Measurements from ENCODE around the gene HPCAL1. TPM values are rescaled to one million over a fixed set of nuclear protein-coding genes. Genes with fewer than 3 reads are reported as not detected.
A peak's percentile ranks its signal among the peaks of the same experiment; 100 is the strongest.

HPCAL1 gene
- total and polyA plus RNA-seq, 2 of the 4 experiments (the other 2 are of a cell fraction) = 8.2 to 33.7 TPM

DNA sequence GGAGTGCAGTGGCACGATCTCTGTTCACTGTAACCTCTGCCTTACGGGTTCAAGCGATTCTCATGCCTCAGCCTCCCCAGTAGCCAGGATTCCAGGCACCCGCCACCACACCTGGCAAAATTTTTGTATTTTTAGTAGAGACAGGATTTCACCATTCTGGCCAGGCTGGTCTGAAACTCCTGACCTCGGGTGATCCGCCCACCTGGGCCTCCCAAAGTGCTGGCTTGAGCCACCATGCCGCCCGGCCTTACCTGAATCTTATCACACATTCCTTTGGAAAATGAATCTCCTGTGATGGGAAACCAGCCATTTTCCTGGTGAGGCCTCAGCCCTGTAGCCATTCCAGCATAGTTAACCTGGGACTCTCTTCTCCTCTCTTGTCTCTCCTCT, 57.8 kb downstream of the HPCAL1 start:
- no TSS peak for BruUV-seq (replicated peaks)
- TF ChIP-seq, protein P1, sequence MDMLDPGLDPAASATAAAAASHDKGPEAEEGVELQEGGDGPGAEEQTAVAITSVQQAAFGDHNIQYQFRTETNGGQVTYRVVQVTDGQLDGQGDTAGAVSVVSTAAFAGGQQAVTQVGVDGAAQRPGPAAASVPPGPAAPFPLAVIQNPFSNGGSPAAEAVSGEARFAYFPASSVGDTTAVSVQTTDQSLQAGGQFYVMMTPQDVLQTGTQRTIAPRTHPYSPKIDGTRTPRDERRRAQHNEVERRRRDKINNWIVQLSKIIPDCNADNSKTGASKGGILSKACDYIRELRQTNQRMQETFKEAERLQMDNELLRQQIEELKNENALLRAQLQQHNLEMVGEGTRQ (IDR thresholded peaks at IDR 0.05; ENCODE audit: low read depth, low read length) = no peak
- TF ChIP-seq, protein P2, sequence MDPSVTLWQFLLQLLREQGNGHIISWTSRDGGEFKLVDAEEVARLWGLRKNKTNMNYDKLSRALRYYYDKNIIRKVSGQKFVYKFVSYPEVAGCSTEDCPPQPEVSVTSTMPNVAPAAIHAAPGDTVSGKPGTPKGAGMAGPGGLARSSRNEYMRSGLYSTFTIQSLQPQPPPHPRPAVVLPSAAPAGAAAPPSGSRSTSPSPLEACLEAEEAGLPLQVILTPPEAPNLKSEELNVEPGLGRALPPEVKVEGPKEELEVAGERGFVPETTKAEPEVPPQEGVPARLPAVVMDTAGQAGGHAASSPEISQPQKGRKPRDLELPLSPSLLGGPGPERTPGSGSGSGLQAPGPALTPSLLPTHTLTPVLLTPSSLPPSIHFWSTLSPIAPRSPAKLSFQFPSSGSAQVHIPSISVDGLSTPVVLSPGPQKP (IDR thresholded peaks at IDR 0.05; ENCODE audit: borderline replicate concordance, low read depth, low read length) = no peak
- no peak for TF ChIP-seq MXI1 (IDR thresholded peaks at IDR 0.05; ENCODE audit: borderline replicate concordance, low read depth, low read length)
- no peak for TF ChIP-seq RCOR1 (IDR thresholded peaks at IDR 0.05; ENCODE audit: insufficient replicate concordance, low read length)
- no peak for TF ChIP-seq RAD21 (IDR thresholded peaks at IDR 0.05; ENCODE audit: low read length)
- no peak for TF ChIP-seq SMC3 (IDR thresholded peaks at IDR 0.05; ENCODE audit: low read depth, low read length)
- no peak for TF ChIP-seq RFX5 (IDR thresholded peaks at IDR 0.05; ENCODE audit: low read depth, low read length)
- TF ChIP-seq, protein P3, sequence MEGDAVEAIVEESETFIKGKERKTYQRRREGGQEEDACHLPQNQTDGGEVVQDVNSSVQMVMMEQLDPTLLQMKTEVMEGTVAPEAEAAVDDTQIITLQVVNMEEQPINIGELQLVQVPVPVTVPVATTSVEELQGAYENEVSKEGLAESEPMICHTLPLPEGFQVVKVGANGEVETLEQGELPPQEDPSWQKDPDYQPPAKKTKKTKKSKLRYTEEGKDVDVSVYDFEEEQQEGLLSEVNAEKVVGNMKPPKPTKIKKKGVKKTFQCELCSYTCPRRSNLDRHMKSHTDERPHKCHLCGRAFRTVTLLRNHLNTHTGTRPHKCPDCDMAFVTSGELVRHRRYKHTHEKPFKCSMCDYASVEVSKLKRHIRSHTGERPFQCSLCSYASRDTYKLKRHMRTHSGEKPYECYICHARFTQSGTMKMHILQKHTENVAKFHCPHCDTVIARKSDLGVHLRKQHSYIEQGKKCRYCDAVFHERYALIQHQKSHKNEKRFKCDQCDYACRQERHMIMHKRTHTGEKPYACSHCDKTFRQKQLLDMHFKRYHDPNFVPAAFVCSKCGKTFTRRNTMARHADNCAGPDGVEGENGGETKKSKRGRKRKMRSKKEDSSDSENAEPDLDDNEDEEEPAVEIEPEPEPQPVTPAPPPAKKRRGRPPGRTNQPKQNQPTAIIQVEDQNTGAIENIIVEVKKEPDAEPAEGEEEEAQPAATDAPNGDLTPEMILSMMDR (conservative IDR thresholded peaks at IDR 0.05; ENCODE audit: low read depth, low read length) = no peak
- no peak for TF ChIP-seq CHD1 (IDR thresholded peaks at IDR 0.05; ENCODE audit: low read depth, low read length)
- TF ChIP-seq FOS (IDR thresholded peaks at IDR 0.05; ENCODE audit: low read depth, low read length) = no peak
- no peak for TF ChIP-seq NFE2L2 (IDR thresholded peaks at IDR 0.05; ENCODE audit: low read depth, low read length)
- H3K9me1 ChIP-seq (ENCODE audit: insufficient read depth, low read length) = peaks cover 4% of the 10 kb centered on the region; the same call in 1 of the 2 replicates
- intact Hi-C loops (cut with micrococcal nuclease) = no loop called here
- no peak overlapping the region for H3K18ac ChIP-seq (ENCODE audit: low read depth, low read length)
- H2BK120ac ChIP-seq (ENCODE audit: low read depth, low read length) = no peak overlapping the region
- peak overlapping the region; percentile 35 for H3K4ac ChIP-seq (ENCODE audit: low read depth, low read length)
- no peak overlapping the region for H2BK5ac ChIP-seq (ENCODE audit: low read depth, low read length, poor library complexity, severe bottlenecking)
- H2BK15ac ChIP-seq (ENCODE audit: low read depth, low read length) = no peak overlapping the region
- H3K14ac ChIP-seq (replicated peaks; ENCODE audit: low read depth, low read length) = peak overlapping the region; percentile 51; the same call in 1 of the 2 replicates
- peaks cover 21% of the 10 kb centered on the region for H4K20me1 ChIP-seq (ENCODE audit: insufficient read depth, low read length)
- no peak overlapping the region for H3K9ac ChIP-seq (ENCODE audit: low read depth, low read length)
- no peak overlapping the region for H3K4me2 ChIP-seq (ENCODE audit: low read depth, low read length)
- no peak overlapping the region for H4K91ac ChIP-seq (ENCODE audit: insufficient read depth, low read depth, low read length)
- no peak overlapping the region; the same call in 1 of the 2 replicates for H3K23ac ChIP-seq (ENCODE audit: low read depth, low read length)
- peak overlapping the region; percentile 39; the same call in 1 of the 2 replicates for H2AK5ac ChIP-seq (ENCODE audit: low read depth, low read length)
- DNase-seq = no peak
- H3K27ac ChIP-seq (ENCODE audit: insufficient read depth, low read length) = no peak overlapping the region
- in situ Hi-C loops (cut with MboI; ENCODE audit: low sequenced_read_pairs) = no loop called here
- H3K27me3 ChIP-seq (ENCODE audit: control insufficient read depth, insufficient read depth, low read length) = no peaks in the 10 kb centered on the region
- ChIA-PET POLR2A (ENCODE audit: unreplicated experiment) (no interaction called here), CTCF (interaction anchor here (0.6 kb wide), 1 partner anchor 325 kb away, joined by 3 read pairs; no protein-coding TSS in a partner anchor)
- H3K79me1 ChIP-seq (ENCODE audit: low read depth in 1 of 2, low read length in 2 of 2) = peaks cover 0 to 26% of the 10 kb centered on the region in 2 experiments; a peak in 3 of 4 replicates
- H3K9me3 ChIP-seq (ENCODE audit: control insufficient read depth, insufficient read depth, low read length) = no peaks in the 10 kb centered on the region
- H3K36me3 ChIP-seq (ENCODE audit: control insufficient read depth, insufficient read depth, low read length) = no peaks in the 10 kb centered on the region; the same call in 1 of the 2 replicates
- H2AK9ac ChIP-seq (replicated peaks; ENCODE audit: low read depth, low read length, poor library complexity) = peak overlapping the region; percentile 16
- H3K4me1 ChIP-seq (ENCODE audit: control insufficient read depth, insufficient read depth, low read length) = peaks cover 6% of the 10 kb centered on the region; the same call in 1 of the 2 replicates
- WGBS, 2 experiments (ENCODE audit: extremely low coverage in 2 of 2, insufficient read length in 1 of 2) = no CpG with 5 or more reads among the region's 8 CpGs
- no peak overlapping the region for H4K8ac ChIP-seq (ENCODE audit: low read depth in 2 of 2, low read length in 2 of 2)
- H2AFZ ChIP-seq (replicated peaks; ENCODE audit: low read length, poor library complexity) = peak overlapping the region; percentile 51
- no peak overlapping the region for H3K56ac ChIP-seq (ENCODE audit: extremely low read depth, insufficient read depth, low read length)
- 0 out of 2 replicates have a peak overlapping the region, but pooled peaks have one; percentile 14 for H2BK20ac ChIP-seq (ENCODE audit: low read depth, low read length)
- dilution Hi-C loops (cut with HindIII; ENCODE audit: low sequenced_read_pairs, unreplicated experiment) = no loop called here
- H4K5ac ChIP-seq (ENCODE audit: low read depth, low read length) = no peak overlapping the region
- ATAC-seq (ENCODE audit: low read depth) = no peak
- no peak overlapping the region for H3K4me3 ChIP-seq (ENCODE audit: insufficient read depth, low read depth, low read length)
